Mucosa of gallbladder (tissue), 1 donor: Measurements from ENCODE around the gene MTUS2. TPM values are rescaled to one million over a fixed set of nuclear protein-coding genes. Genes with fewer than 3 reads are reported as not detected.

Experiments used
- DNase-seq: peaks from one replicate; pipeline ENCODE4 v3.0.0-alpha.2; 2020; ENCODE audit warnings: low spot score
- total RNA-seq: library from RNA; stranded (reverse); gene quantifications from one replicate; pipeline ENCODE4 v1.2.1, GENCODE V29; 2021
- donor health status: DM: no; HTN: no; CAD: no.

Gene MTUS2
- total RNA-seq, 1 donor from 2014 or later = 1.5 TPM

DNA sequence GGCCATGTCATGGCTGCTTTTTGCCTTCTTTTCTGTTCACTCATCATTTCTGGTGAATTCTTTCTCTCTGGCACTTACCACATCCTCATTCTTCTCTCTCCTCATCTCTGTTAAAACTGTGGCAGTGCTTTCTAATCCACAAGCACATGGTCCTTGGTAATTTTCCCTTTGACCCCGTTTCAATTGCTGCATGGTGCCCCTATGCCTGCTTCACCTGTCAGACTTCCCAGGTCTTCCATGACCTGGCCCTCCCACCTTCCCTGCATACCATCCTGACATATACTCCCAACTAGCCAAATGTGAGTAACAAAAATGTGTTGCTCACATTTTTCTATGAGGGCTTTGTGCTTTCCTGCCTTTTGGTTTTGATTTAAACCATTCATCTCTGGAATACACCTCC lies 286.5 kb downstream of the MTUS2 start:
- DNase-seq = no peak

DNA sequence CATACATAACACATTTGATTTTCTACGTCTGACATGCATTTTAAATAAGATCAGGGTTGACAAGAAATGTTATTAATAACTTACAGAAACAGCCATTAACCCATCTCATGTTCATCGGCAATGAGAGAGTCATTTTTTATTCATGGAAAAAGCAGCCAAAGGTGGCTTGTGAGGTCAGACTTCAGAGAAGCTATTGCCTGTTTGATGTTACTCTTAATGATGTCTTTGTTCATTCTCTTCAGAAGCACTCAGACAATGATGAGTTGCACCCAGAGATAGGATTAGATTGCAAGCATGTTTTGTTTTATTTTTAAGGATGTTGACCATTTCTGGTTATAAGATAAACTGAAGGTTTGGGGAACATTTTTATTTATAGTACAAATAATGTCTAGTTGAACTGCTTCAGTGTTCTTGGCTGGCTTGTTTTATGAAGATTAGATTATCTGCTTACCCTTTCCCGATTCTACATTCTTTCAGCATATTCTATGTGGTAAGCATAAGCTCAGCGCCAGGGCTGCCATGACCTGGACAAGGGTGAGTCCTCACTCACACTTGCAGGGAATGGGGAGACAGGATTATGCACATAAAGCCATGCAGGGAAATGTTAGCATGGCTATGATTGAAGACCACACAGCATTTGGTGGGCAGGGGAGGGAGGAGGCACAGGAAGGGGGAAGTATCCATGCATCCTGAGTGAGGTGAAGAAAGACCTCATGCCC lies 288.1 kb downstream of the MTUS2 start:
- DNase-seq = no peak

DNA sequence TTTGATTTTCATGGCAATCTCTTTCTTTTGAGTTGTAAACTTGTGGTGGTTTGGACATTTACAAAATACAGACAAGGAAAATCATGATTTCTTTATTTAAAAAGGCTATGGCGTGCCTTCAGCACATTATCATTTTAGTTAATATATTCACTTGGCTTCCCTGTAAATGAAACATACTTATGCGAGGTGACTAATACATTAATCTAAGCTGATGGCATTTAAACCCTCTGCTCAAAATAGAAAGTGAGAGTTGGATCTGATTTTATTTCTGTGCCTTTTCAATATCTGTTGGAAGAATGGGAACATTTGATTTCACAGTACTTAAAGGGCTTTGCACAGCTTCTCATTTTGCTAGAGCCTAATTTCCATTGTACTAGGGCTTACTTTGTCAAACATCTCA lies 289.8 kb downstream of the MTUS2 start:
- no peak for DNase-seq

DNA sequence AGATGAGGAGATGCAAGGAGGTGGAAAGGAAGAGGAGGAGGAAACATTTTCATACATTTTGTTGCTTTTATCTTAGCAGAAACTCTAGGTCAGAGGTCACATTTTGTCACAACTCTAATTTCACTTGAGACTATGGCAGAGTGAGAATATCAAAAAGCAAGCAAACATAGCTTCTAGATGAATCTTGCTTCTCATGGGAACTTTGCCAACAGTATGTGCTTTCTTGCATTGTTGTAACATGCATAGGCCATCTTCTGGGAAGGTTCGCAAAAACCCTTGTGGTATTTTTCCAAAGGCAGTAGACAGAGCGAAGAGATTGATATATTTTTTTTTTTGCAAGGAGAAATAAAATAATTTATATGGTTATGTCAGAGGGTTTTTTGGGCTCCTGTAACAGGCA lies 291.3 kb downstream of the MTUS2 start:
- DNase-seq = no peak

DNA sequence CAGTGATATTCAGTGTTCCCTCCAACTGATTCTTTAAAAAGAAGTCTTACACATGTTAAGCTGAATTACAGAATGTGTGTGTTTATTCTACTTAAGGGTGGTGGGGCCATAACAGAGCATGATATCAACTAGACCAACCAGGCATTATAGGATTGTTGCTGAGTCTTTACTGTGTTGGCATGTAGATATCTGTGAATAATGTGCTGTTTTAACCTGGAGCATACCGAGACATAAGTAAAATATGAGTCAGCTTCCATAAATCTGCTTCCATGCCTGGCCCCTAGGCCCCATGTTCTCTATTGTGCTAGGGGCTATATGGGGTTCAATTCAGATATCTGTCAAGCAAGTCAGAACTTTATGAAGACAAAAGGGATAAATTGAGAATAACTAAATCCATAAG lies 295.7 kb downstream of the MTUS2 start:
- no peak for DNase-seq

DNA sequence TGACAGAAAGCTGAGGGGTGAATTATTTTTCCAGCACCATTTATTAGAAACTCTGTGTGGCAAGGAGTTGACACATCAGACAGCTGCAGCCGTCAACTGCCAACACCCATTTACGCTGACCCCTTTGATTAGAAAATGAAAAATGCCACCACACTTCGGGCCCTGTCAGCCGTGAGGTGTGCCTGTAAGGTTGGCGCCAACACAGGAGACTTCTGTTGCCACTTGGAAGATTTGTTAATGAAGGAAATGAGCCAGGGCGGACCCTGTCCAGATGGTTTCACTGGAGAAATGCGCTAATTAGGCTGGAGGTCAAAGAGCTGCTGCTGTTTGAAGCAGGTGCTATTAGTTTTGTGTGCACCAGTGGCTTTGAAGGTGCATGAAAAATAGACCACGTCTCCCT lies 297.5 kb downstream of the MTUS2 start:
- DNase-seq = no peak

DNA sequence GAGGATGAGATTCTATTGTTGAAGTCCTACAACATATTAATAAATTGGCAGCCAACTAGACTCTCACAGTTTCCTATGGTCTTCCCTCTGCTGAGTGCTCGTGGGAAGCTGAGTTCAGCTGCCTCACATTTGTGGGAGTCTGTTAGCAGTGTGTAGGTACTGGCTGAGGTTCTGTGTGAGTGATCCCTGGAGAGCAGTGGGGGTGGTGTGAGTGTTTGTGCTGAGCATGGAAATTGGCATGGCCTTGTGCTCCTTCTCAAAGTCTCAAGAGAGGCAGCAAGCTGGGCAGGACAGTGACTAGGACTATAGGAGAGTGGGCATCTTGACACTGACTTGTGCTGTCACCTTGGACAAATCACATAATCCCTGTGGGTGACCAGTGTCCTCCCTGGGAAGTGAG lies 298.3 kb downstream of the MTUS2 start:
- DNase-seq = no peak

DNA sequence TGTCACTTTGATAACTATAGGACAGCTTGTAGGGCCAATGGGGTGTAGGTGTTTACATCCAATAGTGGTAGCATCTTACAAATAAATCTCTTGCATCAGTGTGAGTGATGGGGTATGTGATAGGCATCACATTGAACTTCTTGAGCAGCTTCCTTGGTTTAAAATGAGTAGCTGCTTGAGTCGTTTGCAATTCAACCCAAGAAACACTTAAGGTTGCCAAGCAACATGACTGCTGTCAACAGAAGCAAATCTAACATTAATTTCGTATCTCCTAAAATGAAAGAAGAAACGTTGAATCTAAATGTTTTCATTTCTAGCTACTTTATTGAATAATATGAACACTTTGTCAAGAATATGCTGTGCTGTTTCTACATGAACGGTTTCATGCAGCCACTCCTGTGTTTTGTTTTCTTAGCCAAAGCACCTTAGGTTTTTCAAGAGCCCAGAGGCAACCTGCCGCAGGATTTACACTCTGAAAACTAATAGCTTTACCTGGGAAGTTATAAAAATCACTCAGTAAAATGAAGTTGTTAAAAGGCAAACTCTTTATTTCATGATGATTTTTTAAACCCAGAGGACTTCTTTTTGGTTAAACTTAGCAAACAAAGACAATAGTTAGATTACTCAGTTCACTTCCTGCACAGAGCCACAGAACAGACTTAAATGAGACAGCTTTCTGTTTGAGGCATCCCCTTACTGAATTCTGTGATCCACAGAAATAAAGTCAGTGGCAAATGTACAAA lies 305.2 kb downstream of the MTUS2 start:
- no peak for DNase-seq

DNA sequence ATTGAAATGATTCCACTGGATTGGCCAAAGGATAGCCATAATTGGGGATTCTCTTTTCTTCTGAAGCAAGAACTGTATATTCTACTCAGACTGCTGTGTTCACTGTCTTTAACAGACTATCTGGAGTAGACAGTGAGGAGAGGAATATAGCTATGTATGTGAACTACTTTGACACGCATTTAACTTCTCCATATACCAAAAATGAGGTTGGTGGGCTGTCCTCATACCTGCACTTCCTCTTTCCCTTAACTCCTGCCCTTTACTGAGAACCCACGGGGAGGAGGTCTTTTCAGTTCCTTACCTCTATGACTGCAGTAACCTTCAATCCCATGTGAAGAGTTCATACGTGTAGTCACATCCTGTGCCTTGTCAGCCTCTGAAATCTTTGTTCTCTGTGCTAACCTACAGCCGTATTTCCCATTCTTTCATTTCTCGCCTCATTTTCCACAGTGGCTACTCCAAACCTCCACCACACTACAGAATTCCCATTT lies 305.8 kb downstream of the MTUS2 start:
- no peak for DNase-seq

DNA sequence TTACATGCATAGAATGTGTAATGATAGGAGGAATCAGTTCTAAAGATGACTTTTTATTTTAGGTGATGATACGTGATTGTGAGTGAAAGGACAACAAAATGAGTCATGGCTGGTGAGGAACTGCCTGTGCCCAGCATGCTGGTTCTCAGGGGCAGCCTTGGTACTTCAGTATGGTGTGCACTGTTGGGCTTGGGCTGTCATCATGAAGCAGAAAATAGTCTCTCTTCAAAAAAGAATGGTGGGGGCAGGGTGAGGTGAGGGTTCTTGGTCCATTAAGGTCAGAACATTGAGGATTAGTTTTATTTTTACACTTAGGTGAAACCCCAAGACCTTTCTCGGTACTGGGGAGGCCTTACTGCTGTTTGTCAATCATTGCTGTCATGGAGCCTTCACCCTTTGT lies 309.5 kb downstream of the MTUS2 start:
- no peak for DNase-seq

DNA sequence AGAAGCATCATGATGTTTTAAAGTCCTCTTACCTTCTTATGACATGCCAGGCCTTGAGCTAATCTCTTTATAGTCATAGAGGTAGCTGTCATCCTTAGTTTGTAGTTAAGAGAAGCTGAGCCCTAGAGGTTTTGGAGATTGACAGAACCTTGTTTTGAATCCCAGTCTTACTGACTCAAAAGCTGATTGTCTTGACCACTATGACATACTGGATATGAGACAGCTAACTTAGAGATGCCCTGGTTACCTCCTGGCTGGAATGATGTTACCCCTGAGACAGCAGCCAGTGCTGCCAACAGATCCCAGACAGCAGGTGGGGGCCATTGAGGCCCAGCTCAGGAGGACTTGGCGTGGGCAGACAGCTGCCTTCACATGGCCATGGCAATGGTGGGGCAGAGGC lies 311.0 kb downstream of the MTUS2 start:
- DNase-seq = no peak

DNA sequence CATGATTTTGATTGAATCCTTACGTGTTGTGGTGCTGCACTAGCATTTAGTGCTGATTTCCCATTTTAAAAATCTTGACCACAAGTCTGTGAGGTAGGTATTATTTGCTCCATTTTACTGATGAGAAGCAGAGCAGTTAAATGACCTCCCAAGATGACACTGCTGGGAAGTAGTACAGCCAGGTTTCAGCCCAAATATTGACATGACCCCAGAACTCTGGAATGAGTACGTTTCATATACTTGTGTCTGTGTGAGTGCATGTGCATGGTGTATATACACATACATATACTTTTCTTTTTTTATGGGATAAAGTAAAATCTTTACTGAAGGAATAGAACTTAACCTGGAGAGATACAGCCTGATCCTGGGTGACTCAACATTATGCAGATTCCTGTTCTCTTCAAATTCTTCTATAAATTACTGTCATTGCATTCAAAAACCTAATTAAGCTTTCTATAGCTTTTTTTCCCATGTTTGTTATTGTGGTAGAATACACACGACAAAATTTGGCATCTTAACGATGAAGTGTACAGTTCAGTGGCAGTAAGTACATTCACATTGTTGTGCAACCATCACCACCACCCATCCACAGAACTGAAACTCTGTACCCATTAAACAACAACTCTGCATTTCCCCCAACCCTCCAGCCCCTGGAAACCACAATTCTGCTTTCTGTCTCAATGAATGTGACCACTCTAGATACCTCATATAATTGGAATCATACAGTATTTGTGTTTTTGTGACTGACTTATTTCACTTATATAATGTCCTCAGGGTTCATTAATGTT lies 311.9 kb downstream of the MTUS2 start:
- no peak for DNase-seq

DNA sequence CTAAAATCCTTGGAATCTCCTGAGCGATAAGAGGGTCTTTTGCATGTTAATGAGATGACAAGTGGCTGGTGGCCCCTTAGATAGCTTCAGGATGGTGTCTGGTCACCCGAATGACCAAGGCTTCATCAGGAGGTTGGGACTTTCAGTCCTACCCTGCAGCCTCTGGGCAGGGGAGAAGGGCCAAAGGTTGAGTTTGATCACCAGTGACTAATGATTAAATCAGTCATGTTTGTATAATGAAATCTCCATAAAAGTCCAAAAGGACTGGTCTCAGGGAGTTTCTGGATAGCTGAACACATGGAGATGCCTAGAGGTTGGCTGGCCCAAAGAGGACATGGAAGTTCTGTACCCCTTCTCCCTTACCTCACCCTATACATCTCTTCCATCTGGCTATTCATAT lies 316.2 kb downstream of the MTUS2 start:
- DNase-seq = no peak

DNA sequence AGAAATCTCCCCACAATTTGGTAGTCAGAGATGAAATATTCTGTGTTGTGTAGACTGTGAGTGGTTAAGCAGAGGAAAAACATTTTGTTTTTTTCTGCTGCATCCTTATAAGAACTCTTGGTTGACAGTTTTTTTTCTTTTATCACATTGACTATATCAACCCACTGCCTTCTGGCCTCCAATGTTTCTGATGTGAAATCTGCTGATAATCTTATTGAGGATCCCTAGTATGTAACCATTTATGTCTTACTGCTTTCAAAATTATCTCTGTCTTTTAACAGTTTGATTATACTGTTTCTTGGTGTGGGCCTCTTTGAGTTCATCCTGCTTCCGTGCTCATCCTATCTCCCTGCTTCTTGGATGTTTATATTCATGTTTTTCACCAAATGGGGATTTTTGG lies 316.9 kb downstream of the MTUS2 start:
- DNase-seq = no peak

DNA sequence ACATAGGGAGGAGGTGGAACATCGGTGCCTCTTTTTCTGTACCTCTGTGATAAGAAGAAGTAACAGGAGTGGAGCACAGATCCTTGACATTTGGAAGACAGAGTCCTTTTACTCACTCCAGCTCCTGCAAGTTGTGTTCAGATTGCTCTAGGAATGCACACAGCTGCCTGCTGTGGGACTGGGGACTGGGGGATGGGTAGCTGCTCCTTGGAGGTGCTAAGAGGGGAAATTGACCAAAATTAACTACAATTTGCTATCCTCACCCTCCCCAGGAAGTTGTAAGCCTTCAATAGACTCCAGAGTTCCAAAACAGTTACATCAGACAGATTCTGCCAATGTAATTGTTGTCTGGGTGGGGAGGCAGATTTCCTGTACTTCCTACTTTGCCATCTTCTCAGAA lies 317.9 kb downstream of the MTUS2 start:
- no peak for DNase-seq

DNA sequence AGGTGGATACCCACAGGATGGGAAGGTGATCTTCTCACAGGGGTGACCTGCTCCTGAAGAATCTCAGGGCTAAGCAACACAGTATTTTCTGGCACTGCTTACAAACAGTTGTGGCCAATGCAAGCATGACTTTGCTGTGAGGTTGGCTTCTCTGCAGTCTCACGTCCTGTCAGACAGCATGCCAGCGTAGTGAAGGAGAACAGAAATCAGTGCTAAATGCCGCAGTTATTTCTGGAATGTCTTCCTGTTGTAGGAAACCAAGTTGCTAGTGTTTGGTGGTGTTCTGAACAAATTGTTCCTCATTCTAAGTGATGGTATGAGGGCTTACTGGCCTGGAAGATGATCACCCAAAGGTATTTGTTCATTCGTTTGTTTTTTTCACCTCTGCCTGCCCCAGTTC lies 320.1 kb downstream of the MTUS2 start:
- peak; percentile 57 for DNase-seq

DNA sequence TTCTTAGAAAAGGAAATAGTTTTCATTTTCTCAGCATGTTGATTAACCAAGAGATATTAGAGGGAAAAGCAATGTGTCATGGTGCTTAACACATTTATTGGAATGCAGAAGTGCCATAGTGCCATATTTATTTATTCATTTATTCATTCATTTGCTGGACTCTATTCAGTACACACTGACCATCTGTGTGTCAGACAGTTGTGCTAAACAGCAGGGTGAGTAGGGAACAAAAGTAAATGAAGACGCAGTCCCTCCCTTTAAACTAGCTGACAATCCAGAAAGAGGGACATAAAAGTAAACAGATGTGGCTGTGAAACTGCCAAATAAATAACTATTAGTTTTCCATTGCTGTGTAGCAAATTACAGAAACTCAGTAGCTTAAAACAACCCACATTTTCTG lies 323.7 kb downstream of the MTUS2 start:
- no peak for DNase-seq

DNA sequence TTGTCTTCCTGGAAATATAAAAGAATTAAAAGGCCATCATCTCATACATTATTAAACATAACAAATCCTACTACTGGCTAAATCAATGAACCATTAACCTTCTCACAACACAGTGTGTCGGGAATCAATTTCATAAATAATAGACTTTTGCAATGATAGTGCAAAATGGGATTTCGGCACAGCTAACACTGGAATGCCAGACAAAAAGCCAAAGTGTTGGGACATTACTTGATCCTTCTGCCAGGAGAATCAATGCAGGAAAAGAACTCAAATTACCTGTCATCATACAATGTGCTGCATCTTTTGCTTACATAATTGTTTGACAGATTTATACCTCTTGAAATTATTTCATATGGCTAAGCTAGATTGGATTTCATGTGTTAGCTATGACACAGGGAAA lies 334.3 kb downstream of the MTUS2 start:
- no peak for DNase-seq

DNA sequence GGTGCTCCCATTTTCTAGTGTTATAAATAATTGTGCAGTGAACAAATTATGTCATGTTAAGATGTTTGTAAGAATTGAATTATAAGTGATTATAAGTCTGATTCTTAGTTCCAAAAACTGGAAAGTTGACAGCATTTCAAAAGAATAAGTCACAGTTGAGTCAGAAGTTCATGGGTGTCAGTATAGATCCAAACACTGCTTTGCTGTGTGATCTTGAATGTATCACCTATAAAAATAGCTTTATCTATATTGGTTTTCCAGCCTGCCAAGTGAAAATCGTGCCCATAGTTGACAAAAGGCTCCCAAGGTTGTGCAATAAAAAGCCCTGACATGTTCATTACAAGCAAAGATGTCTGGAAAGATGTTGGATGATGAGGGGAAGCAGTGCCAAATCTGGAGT lies 336.0 kb downstream of the MTUS2 start:
- DNase-seq = no peak

DNA sequence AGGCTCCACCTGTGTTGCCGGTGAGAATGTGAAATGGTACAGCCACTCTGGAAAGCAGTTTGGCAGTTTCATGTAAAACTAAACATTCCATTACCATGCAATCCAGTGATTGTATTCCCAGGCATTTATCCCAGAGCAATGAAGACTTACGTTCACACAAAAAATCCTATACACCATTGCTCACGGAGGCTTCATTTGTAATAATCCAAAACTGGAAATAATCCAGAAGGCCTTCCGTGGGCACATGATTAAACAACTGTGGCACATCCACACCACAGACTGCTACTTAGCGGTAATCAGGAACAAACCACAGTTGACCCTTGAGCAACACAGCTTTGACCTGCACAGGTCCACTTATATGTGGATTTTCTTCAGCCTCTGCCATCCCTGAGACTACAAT lies 339.7 kb downstream of the MTUS2 start:
- no peak for DNase-seq

DNA sequence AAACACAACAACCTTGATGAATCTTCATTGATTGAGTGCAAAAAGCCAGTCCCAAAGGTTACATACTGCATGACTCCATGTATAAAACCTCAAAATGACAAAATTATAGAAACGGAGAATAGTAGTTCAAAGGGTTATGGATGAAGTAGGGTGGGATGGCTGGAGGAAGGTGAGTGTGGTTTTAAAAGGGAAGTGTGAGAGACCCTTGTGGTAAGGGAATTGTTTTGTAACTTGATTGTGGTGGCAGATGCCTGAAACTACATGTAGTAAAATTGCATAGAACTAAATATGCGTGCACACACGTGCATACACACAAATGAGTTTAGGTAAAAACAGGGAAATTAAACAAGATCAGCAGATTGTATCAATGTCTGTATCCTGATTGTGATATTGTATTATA lies 340.7 kb downstream of the MTUS2 start:
- DNase-seq = no peak

DNA sequence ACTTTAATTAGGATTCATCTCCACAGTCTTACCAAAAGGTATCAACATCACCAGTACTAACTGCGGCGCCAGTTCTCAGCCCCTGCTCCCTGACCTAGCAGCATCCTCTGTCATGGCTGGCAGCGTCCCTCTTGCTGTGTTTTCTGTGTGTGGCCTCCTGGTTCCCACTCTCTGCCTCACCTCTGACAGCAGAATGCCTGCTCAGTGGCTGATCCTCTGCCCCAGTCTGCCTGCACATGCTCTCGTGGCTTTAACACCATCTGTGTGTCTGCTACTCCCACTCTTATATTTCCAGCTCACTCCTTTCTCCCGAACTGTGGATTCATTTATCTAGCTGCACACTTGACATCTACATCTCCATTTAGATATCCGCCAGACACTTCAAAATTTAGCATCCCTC lies 341.5 kb downstream of the MTUS2 start:
- DNase-seq = no peak
